Endodermal cell (in vitro differentiated cells): ENCODE data around the gene JAZF1. TPM values are rescaled to one million over a fixed set of nuclear protein-coding genes. Genes with fewer than 3 reads are reported as not detected.

Experiments used
- DNase-seq: peaks from one replicate; pipeline ENCODE4 v3.0.0-alpha.2; 2017
- H3K27ac ChIP-seq: 2 replicates; pipeline ENCODE4 v1.5.1; 2013; ENCODE audit warnings: mild to moderate bottlenecking, low read depth, low read length, moderate library complexity
- H3K27me3 ChIP-seq: 2 replicates; pipeline ENCODE4 v1.6.1; 2013; ENCODE audit warnings: mild to moderate bottlenecking, low read length, moderate library complexity; ENCODE audit not compliant: insufficient read depth, control insufficient read depth, poor library complexity, severe bottlenecking
- H3K36me3 ChIP-seq: 2 replicates; pipeline ENCODE4 v1.7.0; 2013; ENCODE audit warnings: mild to moderate bottlenecking, low read length, moderate library complexity; ENCODE audit not compliant: control insufficient read depth, insufficient read depth
- H3K4me1 ChIP-seq: one replicate; pipeline ENCODE4 v1.7.0; 2013; ENCODE audit warnings: low read length; ENCODE audit not compliant: control insufficient read depth, insufficient read depth
- H3K4me3 ChIP-seq: 2 replicates; pipeline ENCODE4 v1.5.1; 2013; ENCODE audit warnings: mild to moderate bottlenecking, low read length, moderate library complexity
- H3K9ac ChIP-seq: 2 replicates; pipeline ENCODE4 v1.6.1; 2013; ENCODE audit warnings: mild to moderate bottlenecking, low read length, moderate library complexity; ENCODE audit not compliant: poor library complexity, severe bottlenecking; ENCODE audit errors: extremely low read depth
- H3K9me3 ChIP-seq: 2 replicates; pipeline ENCODE4 v1.6.1; 2013; ENCODE audit warnings: mild to moderate bottlenecking, low read length, moderate library complexity; ENCODE audit not compliant: control insufficient read depth
- H3K27ac Mint-ChIP-seq: 2 replicates; pipeline ENCODE4 v1.8.0; 2020; ENCODE audit warnings: mixed read lengths
- H3K27me3 Mint-ChIP-seq: 2 replicates; pipeline ENCODE4 v1.8.0; 2021; ENCODE audit warnings: mild to moderate bottlenecking, mixed read lengths; ENCODE audit not compliant: insufficient read depth
- H3K36me3 Mint-ChIP-seq: 2 replicates; pipeline ENCODE4 v1.8.0; 2020; ENCODE audit warnings: low read depth, mixed read lengths
- H3K4me1 Mint-ChIP-seq: 2 replicates; pipeline ENCODE4 v1.8.0; 2020; ENCODE audit warnings: mixed read lengths
- H3K4me3 Mint-ChIP-seq: 2 replicates; pipeline ENCODE4 v1.8.0; 2020; ENCODE audit warnings: mild to moderate bottlenecking, moderate library complexity, mixed read lengths
- H3K9me3 Mint-ChIP-seq: 2 replicates; pipeline ENCODE4 v1.8.0; 2020; ENCODE audit warnings: mild to moderate bottlenecking, mixed read lengths
- WGBS, 2 experiments: methylation state at CpG; one replicate each; pipeline versions ENCODE4 v1.1.5 to v1.1.7; 2013; ENCODE audit warnings: missing lambda C conversion rate in 2 of 2, mixed read lengths in 1 of 2; ENCODE audit not compliant: insufficient coverage in 1 of 2, insufficient read length in 1 of 2; 5-methylcytosine and 5-hydroxymethylcytosine counted together
- total RNA-seq, 2 donors: library from RNA; stranded (reverse); fragmentation: NEBNext Ultra II Directional in 1 of 2; extraction: Animal tissue kit (Norgen Biotek cat#: 25700) in 1 of 2; gene quantifications; 2 replicates in 1 of 2; 3 replicates in 1 of 2; pipeline ENCODE4 v1.2.1, GENCODE V29; 2021
- TF ChIP-seq, protein P1 (sequence below): fragments of 200-600 bp; sonication (generic); conservative IDR thresholded peaks from 2 replicates; pipeline ENCODE4 v1.5.0; 2021; ENCODE audit warnings: antibody characterized with exemption, mild to moderate bottlenecking

Gene JAZF1
- total RNA-seq, 2 donors from 2014 or later = 18.3 to 33.6 TPM

DNA sequence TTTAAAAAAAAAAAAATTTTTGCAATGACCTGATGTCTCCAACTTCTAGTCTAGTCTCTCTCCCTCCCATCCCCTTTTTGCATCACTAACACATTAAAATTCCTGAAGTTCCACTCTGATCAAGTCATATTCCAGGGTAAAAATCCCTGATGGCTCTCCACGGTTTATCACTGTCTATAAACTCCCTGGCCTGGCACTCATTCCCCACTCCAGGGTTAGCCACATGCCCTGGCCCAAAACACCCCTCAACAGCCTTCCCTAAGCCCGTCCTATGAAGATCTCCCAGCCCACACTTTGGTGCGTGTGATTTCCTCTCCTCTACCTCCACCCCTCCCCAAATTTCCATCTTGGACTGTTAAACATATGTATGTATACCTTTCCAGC is 125.4 kb downstream of the JAZF1 start:
- peaks cover 6% of the 10 kb centered on the region for H3K4me1 ChIP-seq
- H3K9ac ChIP-seq = no peak overlapping the region
- Mint-ChIP-seq H3K27ac (peak overlapping the region; percentile 6), H3K27me3 (no peaks in the 10 kb centered on the region), H3K9me3 (no peaks in the 10 kb centered on the region), H3K36me3 (peaks cover 3% of the 10 kb centered on the region), H3K4me1 (peaks cover 13% of the 10 kb centered on the region), H3K4me3 (no peak overlapping the region)
- no peaks in the 10 kb centered on the region for H3K36me3 ChIP-seq
- no peaks in the 10 kb centered on the region for H3K9me3 ChIP-seq
- TF ChIP-seq, protein P1, sequence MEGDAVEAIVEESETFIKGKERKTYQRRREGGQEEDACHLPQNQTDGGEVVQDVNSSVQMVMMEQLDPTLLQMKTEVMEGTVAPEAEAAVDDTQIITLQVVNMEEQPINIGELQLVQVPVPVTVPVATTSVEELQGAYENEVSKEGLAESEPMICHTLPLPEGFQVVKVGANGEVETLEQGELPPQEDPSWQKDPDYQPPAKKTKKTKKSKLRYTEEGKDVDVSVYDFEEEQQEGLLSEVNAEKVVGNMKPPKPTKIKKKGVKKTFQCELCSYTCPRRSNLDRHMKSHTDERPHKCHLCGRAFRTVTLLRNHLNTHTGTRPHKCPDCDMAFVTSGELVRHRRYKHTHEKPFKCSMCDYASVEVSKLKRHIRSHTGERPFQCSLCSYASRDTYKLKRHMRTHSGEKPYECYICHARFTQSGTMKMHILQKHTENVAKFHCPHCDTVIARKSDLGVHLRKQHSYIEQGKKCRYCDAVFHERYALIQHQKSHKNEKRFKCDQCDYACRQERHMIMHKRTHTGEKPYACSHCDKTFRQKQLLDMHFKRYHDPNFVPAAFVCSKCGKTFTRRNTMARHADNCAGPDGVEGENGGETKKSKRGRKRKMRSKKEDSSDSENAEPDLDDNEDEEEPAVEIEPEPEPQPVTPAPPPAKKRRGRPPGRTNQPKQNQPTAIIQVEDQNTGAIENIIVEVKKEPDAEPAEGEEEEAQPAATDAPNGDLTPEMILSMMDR = no peak
- no peak overlapping the region for H3K27ac ChIP-seq
- H3K4me3 ChIP-seq = no peak overlapping the region
- DNase-seq = no peak
- 91 to 100% methylated on average over 1 to 3 of the region's 3 CpGs for WGBS, 2 experiments
- no peaks in the 10 kb centered on the region for H3K27me3 ChIP-seq

DNA sequence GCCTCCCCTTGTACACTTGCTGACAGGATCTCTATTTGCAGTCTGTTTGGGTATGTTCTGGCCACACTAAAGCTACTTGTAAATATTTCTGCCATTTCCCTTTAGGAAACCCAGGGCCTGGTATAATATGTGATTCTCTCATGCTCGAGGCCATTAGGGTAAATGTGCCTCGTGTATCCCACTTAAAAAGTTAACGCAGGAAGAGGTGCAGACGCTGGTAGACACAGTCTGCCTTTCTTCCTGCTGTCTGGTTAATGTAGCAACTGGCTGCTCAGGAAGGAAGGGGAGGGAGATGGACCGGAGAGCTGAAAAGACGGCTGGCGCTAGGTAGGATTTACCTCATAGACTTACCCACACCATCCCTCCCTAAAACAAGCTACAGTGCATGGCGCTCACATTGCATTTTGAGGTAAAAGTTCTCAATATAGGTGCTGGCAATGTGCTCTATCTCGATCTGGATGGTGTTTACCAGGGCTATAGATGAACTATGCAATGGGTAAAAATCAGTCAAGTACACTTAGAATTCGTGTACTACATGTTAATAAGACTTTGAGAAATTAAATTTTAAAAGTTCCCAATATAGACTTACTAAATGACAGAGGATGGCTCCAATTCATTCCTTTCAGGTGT is 125.9 kb downstream of the JAZF1 start:
- TF ChIP-seq, protein P1 = no peak
- H3K9me3 Mint-ChIP-seq = no peaks in the 10 kb centered on the region
- no peaks in the 10 kb centered on the region for H3K27me3 Mint-ChIP-seq
- no peak overlapping the region for H3K9ac ChIP-seq
- no peaks in the 10 kb centered on the region for H3K27me3 ChIP-seq
- no peak overlapping the region for H3K4me3 ChIP-seq
- H3K27ac Mint-ChIP-seq = peak overlapping the region; percentile 31
- H3K27ac ChIP-seq = no peak overlapping the region
- no peak for DNase-seq
- peaks cover 6% of the 10 kb centered on the region for H3K4me1 ChIP-seq
- no peak overlapping the region for H3K4me3 Mint-ChIP-seq
- peaks cover 3% of the 10 kb centered on the region for H3K36me3 Mint-ChIP-seq
- no peaks in the 10 kb centered on the region for H3K9me3 ChIP-seq
- H3K4me1 Mint-ChIP-seq = peaks cover 13% of the 10 kb centered on the region
- 82 to 90% methylated on average over 6 to 8 of the region's 10 CpGs for WGBS, 2 experiments
- no peaks in the 10 kb centered on the region for H3K36me3 ChIP-seq

DNA sequence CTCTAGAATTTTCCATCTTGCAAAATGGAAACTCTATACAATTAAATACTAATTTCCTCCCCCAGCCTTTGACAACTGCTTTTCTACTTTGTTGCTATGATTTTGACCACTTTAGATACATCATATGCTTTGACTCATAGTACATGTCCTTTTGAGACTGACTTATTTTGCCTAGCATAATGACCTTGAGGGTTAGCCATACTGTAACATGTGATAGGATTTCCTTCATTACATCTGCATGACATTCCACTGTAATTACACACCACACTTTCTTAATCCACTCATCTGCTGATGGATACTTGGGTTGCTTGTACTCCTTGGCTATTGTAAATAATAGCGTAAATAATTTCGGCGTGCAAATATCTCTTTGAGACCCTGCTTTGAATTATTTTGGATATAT is 127.7 kb downstream of the JAZF1 start:
- Histone ChIP-seq H3K27ac (no peak overlapping the region), H3K27me3 (no peaks in the 10 kb centered on the region), H3K9me3 (no peaks in the 10 kb centered on the region), H3K36me3 (no peaks in the 10 kb centered on the region), H3K4me1 (peaks cover 6% of the 10 kb centered on the region), H3K4me3 (no peak overlapping the region), H3K9ac (no peak overlapping the region)
- H3K27me3 Mint-ChIP-seq = no peaks in the 10 kb centered on the region
- no peak for DNase-seq
- TF ChIP-seq, protein P1 = no peak
- H3K9me3 Mint-ChIP-seq = no peaks in the 10 kb centered on the region
- WGBS, 2 experiments = 96 to 100% methylated on average over 3 of the region's 3 CpGs
- no peak overlapping the region for H3K27ac Mint-ChIP-seq
- no peak overlapping the region for H3K4me3 Mint-ChIP-seq
- peaks cover 13% of the 10 kb centered on the region for H3K4me1 Mint-ChIP-seq
- H3K36me3 Mint-ChIP-seq = peaks cover 3% of the 10 kb centered on the region
